ENCODE results near the gene OASL.

DNA sequence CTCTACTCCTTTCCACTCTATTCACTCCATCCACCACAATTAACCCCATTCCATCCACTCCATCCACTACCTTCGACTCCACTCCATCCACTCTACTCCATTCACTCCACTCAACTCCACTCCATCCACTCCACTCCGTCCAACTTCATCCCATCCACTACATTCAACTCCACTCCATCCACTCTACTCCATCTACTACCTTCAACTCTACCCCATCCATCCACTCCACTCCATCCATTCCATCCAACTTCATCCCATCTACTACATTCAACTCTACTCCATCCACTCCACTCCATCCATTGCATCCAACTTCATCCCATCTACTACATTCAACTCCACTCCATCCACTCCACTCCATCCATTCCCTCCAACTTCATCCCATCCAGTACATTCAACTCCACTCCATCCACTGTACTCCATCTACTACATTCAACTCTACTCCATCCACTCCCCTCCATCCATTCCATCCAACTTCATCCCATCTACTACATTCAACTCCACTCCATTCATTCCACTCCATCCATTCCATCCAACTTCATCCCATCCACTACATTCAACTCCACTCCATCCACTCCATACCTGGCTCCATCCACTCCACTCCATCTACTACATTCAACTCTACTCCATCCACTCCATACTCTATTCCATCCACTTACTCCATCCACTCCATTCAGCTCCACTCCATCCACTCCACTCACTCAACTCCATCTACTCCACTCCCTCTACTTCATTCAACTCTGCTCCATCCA lies 44.3 kb downstream of the OASL start:
- TF ChIP-seq RCOR1 (IDR thresholded peaks at IDR 0.05; ENCODE audit: low read length) = no peak
- TF ChIP-seq, protein P1, sequence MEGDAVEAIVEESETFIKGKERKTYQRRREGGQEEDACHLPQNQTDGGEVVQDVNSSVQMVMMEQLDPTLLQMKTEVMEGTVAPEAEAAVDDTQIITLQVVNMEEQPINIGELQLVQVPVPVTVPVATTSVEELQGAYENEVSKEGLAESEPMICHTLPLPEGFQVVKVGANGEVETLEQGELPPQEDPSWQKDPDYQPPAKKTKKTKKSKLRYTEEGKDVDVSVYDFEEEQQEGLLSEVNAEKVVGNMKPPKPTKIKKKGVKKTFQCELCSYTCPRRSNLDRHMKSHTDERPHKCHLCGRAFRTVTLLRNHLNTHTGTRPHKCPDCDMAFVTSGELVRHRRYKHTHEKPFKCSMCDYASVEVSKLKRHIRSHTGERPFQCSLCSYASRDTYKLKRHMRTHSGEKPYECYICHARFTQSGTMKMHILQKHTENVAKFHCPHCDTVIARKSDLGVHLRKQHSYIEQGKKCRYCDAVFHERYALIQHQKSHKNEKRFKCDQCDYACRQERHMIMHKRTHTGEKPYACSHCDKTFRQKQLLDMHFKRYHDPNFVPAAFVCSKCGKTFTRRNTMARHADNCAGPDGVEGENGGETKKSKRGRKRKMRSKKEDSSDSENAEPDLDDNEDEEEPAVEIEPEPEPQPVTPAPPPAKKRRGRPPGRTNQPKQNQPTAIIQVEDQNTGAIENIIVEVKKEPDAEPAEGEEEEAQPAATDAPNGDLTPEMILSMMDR (IDR thresholded peaks at IDR 0.05) = no peak
- no peak for TF ChIP-seq RAD21 (IDR thresholded peaks at IDR 0.05; ENCODE audit: low read length)
- TF ChIP-seq POLR2AphosphoS5 (IDR thresholded peaks at IDR 0.05; ENCODE audit: low read depth, low read length) = no peak
- no peak for TF ChIP-seq TAF1 (IDR thresholded peaks at IDR 0.05; ENCODE audit: borderline replicate concordance, low read depth, low read length)
- TF ChIP-seq TEAD4 (IDR thresholded peaks at IDR 0.05; ENCODE audit: borderline replicate concordance, insufficient read depth) = no peak
- TF ChIP-seq GABPA (IDR thresholded peaks at IDR 0.05; ENCODE audit: low read depth) = no peak
- no peak for TF ChIP-seq EZH2phosphoT487 (IDR thresholded peaks at IDR 0.05; ENCODE audit: borderline replicate concordance, low read depth)
- TF ChIP-seq YY1 (IDR thresholded peaks at IDR 0.05; ENCODE audit: low read depth) = no peak
- no peak for TF ChIP-seq CHD2 (IDR thresholded peaks at IDR 0.05; ENCODE audit: low read length, partially characterized antibody)
- no peak for TF ChIP-seq TCF12 (IDR thresholded peaks at IDR 0.05)
- no peak for TF ChIP-seq USF2 (IDR thresholded peaks at IDR 0.05; ENCODE audit: borderline replicate concordance, low read depth, low read length)

Data from SK-N-SH (cell line).